HG03135 (cell line): ENCODE measurements around the gene MINDY1.

Source experiments
- ATAC-seq: cut with Tn5 transposase; IDR thresholded peaks from one replicate; pipeline ENCODE4 v1.9.1; 2021; ENCODE audit warnings: mild to moderate bottlenecking, moderate library complexity; ENCODE audit not compliant: unreplicated experiment

MINDY1 gene

GRCh38 chr1:151006327-151007052 is at the start of gene MINDY1:
Gene MINDY1, minus strand, starts transcription at chr1:151006902. Its CDS starts 4,285 bp downstream, at chr1:151002617.
- peak; percentile 45 for ATAC-seq

- no peak for ATAC-seq
These were observed 49.4 kb upstream of the MINDY1 start for GRCh38 chr1:151056149-151056548.

- ATAC-seq: no peak
These were observed 48.9 kb upstream of the MINDY1 start for GRCh38 chr1:151055581-151055980.

- ATAC-seq: no peak
These were observed 48.4 kb upstream of the MINDY1 start for GRCh38 chr1:151054971-151055547.

GRCh38 chr1:151051356-151052009 is 44.8 kb upstream of the MINDY1 start:
- ATAC-seq: no peak

- no peak for ATAC-seq
These were observed 43.5 kb upstream of the MINDY1 start for GRCh38 chr1:151050051-151050688.

GRCh38 chr1:151049458-151049857 is 42.8 kb upstream of the MINDY1 start:
- no peak for ATAC-seq

GRCh38 chr1:151048645-151049032 is 41.9 kb upstream of the MINDY1 start:
- ATAC-seq: no peak

- peak; percentile 63 for ATAC-seq
These were observed 41.4 kb upstream of the MINDY1 start for GRCh38 chr1:151047925-151048644.

GRCh38 chr1:151047591-151047924 is 40.9 kb upstream of the MINDY1 start, which contains the start of gene C1orf56:
Gene C1orf56, plus strand, starts transcription at chr1:151047751. Its CDS starts 97 bp downstream, at chr1:151047848.
- peak; percentile 38 for ATAC-seq

GRCh38 chr1:151043163-151043562 is 36.5 kb upstream of the MINDY1 start:
- ATAC-seq: no peak

- no peak for ATAC-seq
These were observed 32.8 kb upstream of the MINDY1 start for GRCh38 chr1:151039521-151039920.

- no peak for ATAC-seq
These were observed 30.3 kb upstream of the MINDY1 start for GRCh38 chr1:151037032-151037431.

GRCh38 chr1:151036356-151036755 is 29.7 kb upstream of the MINDY1 start, which contains the start of gene BNIPL:
Gene BNIPL, plus strand, starts transcription at chr1:151036586. Its CDS starts 140 bp downstream, at chr1:151036726.
- ATAC-seq: no peak

- no peak for ATAC-seq
These were observed 28.5 kb upstream of the MINDY1 start for GRCh38 chr1:151035167-151035566.

GRCh38 chr1:151032164-151032563 is 25.5 kb upstream of the MINDY1 start:
- ATAC-seq: no peak

GRCh38 chr1:151026460-151026859 is 19.8 kb upstream of the MINDY1 start:
- no peak for ATAC-seq

- no peak for ATAC-seq
These were observed 17.9 kb upstream of the MINDY1 start for GRCh38 chr1:151024540-151025146.

- no peak for ATAC-seq
These were observed 6.8 kb upstream of the MINDY1 start for GRCh38 chr1:151013518-151013917.

- ATAC-seq: no peak
These were observed 6.2 kb upstream of the MINDY1 start for GRCh38 chr1:151012684-151013471.
